ENCODE results near the gene BCAS1.

BCAS1 gene

DNA sequence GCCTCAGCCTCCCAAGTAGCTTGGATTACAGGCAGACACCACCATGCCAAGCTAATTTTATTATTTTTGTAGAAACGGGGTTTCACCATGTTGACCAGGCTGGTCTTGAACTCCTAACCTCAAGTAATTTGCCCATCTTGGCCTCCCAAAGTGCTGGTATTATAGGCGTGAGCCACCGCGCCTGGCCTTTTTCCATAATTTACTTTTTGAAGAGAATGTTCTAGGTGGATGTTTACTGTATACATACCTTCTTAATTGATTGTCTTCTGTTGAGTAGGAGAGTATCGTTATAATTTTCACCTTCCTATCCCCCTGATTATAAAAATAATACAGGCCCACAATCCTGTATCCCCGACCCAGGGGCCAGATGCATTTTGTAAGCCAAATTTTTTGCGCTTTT lies 174.4 kb downstream of the BCAS1 start (continued):
- TF ChIP-seq, protein P1, sequence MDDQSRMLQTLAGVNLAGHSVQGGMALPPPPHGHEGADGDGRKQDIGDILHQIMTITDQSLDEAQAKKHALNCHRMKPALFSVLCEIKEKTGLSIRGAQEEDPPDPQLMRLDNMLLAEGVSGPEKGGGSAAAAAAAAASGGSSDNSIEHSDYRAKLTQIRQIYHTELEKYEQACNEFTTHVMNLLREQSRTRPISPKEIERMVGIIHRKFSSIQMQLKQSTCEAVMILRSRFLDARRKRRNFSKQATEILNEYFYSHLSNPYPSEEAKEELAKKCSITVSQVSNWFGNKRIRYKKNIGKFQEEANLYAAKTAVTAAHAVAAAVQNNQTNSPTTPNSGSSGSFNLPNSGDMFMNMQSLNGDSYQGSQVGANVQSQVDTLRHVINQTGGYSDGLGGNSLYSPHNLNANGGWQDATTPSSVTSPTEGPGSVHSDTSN (CRISPR knock-in tag; IDR thresholded peaks at IDR 0.05) = no peak
- TF ChIP-seq ZNF394 (tag by site-specific recombination; IDR thresholded peaks at IDR 0.05; ENCODE audit: borderline replicate concordance) = no peak

DNA sequence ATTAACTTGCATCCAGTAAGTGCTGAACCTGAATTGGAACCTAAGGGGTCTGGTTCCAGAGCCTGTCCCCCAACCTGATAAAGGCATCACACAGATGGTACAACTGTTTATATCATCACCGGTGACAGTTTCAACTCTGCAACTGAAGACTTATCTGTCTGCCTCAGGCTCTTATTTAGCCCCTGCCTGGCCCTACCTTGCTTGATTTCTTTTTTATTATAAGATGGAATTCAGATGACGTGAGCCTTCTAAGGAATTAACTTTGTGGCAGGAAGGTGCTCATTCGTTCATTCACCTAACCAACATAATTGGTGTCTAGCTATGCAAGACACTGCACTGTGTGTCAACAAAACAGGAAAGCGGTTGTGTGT lies 175.0 kb downstream of the BCAS1 start:
- Histone ChIP-seq H3K4me3 (ENCODE audit: low read depth, low read length) (no peak overlapping the region), H3K4me1 (ENCODE audit: control insufficient read depth, insufficient read depth, low read length) (peaks cover 20% of the 10 kb centered on the region), H3K9me3 (ENCODE audit: control insufficient read depth, insufficient read depth, low read depth, low read length) (no peaks in the 10 kb centered on the region), H3K36me3 (ENCODE audit: control insufficient read depth in 2 of 2, insufficient read depth in 1 of 2, low read length in 2 of 2) (no peaks in the 10 kb centered on the region), H3K27ac (ENCODE audit: extremely low read depth, low read depth, low read length) (no peak overlapping the region)
- POLR2A ChIA-PET = no interaction called here
- CTCF ChIA-PET = interaction anchor here (0.7 kb wide), 1 partner anchor 139 kb away, joined by 4 read pairs; no protein-coding TSS in a partner anchor
- TF ChIP-seq, protein P2, sequence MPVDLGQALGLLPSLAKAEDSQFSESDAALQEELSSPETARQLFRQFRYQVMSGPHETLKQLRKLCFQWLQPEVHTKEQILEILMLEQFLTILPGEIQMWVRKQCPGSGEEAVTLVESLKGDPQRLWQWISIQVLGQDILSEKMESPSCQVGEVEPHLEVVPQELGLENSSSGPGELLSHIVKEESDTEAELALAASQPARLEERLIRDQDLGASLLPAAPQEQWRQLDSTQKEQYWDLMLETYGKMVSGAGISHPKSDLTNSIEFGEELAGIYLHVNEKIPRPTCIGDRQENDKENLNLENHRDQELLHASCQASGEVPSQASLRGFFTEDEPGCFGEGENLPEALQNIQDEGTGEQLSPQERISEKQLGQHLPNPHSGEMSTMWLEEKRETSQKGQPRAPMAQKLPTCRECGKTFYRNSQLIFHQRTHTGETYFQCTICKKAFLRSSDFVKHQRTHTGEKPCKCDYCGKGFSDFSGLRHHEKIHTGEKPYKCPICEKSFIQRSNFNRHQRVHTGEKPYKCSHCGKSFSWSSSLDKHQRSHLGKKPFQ (tag by site-specific recombination; IDR thresholded peaks at IDR 0.05) = no peak
- TF ChIP-seq ZNF514 (tag by site-specific recombination; IDR thresholded peaks at IDR 0.05) = no peak

DNA sequence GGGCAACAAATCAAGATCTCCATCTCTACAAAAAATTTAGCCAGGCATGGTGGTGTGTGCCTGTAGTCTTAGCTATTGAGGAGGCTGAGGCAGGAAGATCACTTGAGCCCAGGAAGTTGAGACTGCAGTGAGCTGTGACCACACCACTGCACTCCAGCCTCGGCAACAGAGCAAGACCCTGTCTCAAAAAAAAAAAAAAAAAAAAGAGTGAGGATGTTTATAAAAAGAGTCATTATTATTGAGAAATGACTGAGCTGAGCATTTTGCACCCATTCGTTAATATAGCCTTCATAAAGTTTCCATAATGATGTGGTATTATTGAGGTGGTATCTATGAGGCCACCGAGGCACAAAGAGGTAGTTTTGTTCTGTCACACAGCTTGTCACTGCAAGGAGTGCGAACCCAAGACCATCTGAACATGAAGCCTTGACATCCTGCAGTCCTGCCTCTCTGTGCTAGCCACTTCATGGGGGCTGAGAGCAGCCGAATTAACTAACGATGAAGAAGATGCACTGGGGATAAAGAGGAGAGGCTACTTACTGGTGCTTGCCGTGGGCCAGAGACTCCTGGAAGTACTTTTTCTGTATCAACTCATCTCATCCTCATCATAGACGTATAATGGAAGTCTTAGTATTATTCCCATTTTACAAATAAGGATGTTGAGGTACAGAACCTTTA lies 175.5 kb downstream of the BCAS1 start:
- H3K27ac ChIP-seq (ENCODE audit: extremely low read depth, low read depth, low read length) = no peak overlapping the region
- H3K4me1 ChIP-seq (ENCODE audit: control insufficient read depth, insufficient read depth, low read length) = peaks cover 17% of the 10 kb centered on the region
- H3K36me3 ChIP-seq (ENCODE audit: control insufficient read depth in 2 of 2, insufficient read depth in 1 of 2, low read length in 2 of 2) = no peaks in the 10 kb centered on the region
- H3K9me3 ChIP-seq (ENCODE audit: control insufficient read depth, insufficient read depth, low read depth, low read length) = no peaks in the 10 kb centered on the region
- ChIA-PET CTCF (no interaction called here), POLR2A (no interaction called here)
- no peak overlapping the region for H3K4me3 ChIP-seq (ENCODE audit: low read depth, low read length)
- TF ChIP-seq EGR2 (tag by site-specific recombination; IDR thresholded peaks at IDR 0.05; ENCODE audit: low read depth) (no peak), YY1 (tag by site-specific recombination; IDR thresholded peaks at IDR 0.05) (no peak), ZNF366 (tag by site-specific recombination; conservative IDR thresholded peaks at IDR 0.05) (no peak), ZNF707 (tag by site-specific recombination; IDR thresholded peaks at IDR 0.05) (no peak)

Measured in HEK293 (cell line).